HepG2 (cell line): Measurements from ENCODE around the gene WDR41. TPM values are rescaled to one million over a fixed set of nuclear protein-coding genes. Genes with fewer than 3 reads are reported as not detected.

Source experiments
- CBX2 ChIP-seq, 2 experiments: fragments of 200-600 bp in 1 of 2; sonication (generic); formaldehyde crosslinking in 1 of 2; IDR thresholded peaks; 2 replicates each; pipeline versions ENCODE4 v1.7.0 to v1.8.1; 2018 to 2022; ENCODE audit warnings: low read depth in 2 of 2, low read length in 1 of 2, mild to moderate bottlenecking in 1 of 2, missing genetic modification reagents in 1 of 2
- EED ChIP-seq: sonication (generic); formaldehyde crosslinking; IDR thresholded peaks from 2 replicates; pipeline ENCODE4 v1.5.0; 2020; ENCODE audit warnings: mild to moderate bottlenecking, missing genetic modification reagents
- GPBP1L1 ChIP-seq: sonication (generic); formaldehyde crosslinking; IDR thresholded peaks from 2 replicates; pipeline ENCODE4 v1.5.0; 2020; ENCODE audit warnings: mild to moderate bottlenecking, missing genetic modification reagents
- HMGXB4 ChIP-seq, 2 experiments: sonication (generic) in 1 of 2; formaldehyde crosslinking in 1 of 2; IDR thresholded peaks; 2 replicates each; pipeline versions ENCODE4 v1.4.0 to v1.6.1; 2018 to 2020; ENCODE audit warnings: missing genetic modification reagents in 2 of 2, borderline replicate concordance in 1 of 2, low read depth in 1 of 2, mild to moderate bottlenecking in 1 of 2, missing biosample characterization in 1 of 2
- HNRNPH1 ChIP-seq: fragments of 200-400 bp; formaldehyde crosslinking; optimal IDR thresholded peaks from 2 replicates; pipeline ENCODE3; 2017; ENCODE audit warnings: mild to moderate bottlenecking, low read depth, low read length
- HOMEZ ChIP-seq: IDR thresholded peaks from 2 replicates; pipeline ENCODE4 v1.6.1; 2016; ENCODE audit warnings: low read depth
- MBNL3 ChIP-seq: fragments of 250-450 bp; sonication (Bioruptor Pico); conservative IDR thresholded peaks from 2 replicates; pipeline ENCODE4 v1.8.0; 2022; ENCODE audit warnings: mild to moderate bottlenecking, inconsistent platforms
- MEIS1 ChIP-seq: sonication (generic); formaldehyde crosslinking; IDR thresholded peaks from 2 replicates; pipeline ENCODE4 v1.9.0; 2021; ENCODE audit warnings: mild to moderate bottlenecking, missing genetic modification reagents, moderate library complexity, borderline replicate concordance
- MTA1 ChIP-seq: sonication (generic); formaldehyde crosslinking; IDR thresholded peaks from 2 replicates; pipeline ENCODE4 v1.4.0; 2020; ENCODE audit warnings: missing genetic modification reagents, mild to moderate bottlenecking, borderline replicate concordance
- NR3C1 ChIP-seq: sonication (generic); formaldehyde crosslinking; IDR thresholded peaks from 2 replicates; pipeline ENCODE4 v1.4.0; 2020; ENCODE audit warnings: missing genetic modification reagents
- PCBP2 ChIP-seq: fragments of 200-400 bp; formaldehyde crosslinking; optimal IDR thresholded peaks from 2 replicates; pipeline ENCODE3; 2018; ENCODE audit warnings: low read length, low read depth; ENCODE audit not compliant: poor library complexity, severe bottlenecking
- SETDB1 ChIP-seq: sonication (generic); formaldehyde crosslinking; IDR thresholded peaks from 2 replicates; pipeline ENCODE4 v1.5.1; 2020; ENCODE audit warnings: missing genetic modification reagents, mild to moderate bottlenecking, borderline replicate concordance
- SP1 ChIP-seq, 2 experiments: fragments of 450-650 bp in 1 of 2; sonication (generic) in 1 of 2; formaldehyde crosslinking in 1 of 2; IDR thresholded peaks; 2 replicates each; pipeline versions ENCODE4 v1.4.0 to v1.6.1; 2016 to 2020; ENCODE audit warnings: missing genetic modification reagents in 1 of 2
- SPEN ChIP-seq: sonication (generic); formaldehyde crosslinking; IDR thresholded peaks from 2 replicates; pipeline ENCODE4 v1.5.1; 2020; ENCODE audit warnings: low read depth, mild to moderate bottlenecking, missing genetic modification reagents
- YEATS4 ChIP-seq: sonication (generic); formaldehyde crosslinking; IDR thresholded peaks from 2 replicates; pipeline ENCODE4 v1.4.0; 2020; ENCODE audit warnings: missing genetic modification reagents, borderline replicate concordance
- ZBTB14 ChIP-seq: sonication (generic); formaldehyde crosslinking; IDR thresholded peaks from 2 replicates; pipeline ENCODE4 v1.4.0; 2020; ENCODE audit warnings: missing genetic modification reagents
- ZNF251 ChIP-seq: sonication (generic); formaldehyde crosslinking; IDR thresholded peaks from 2 replicates; pipeline ENCODE4 v1.9.0; 2021; ENCODE audit warnings: mild to moderate bottlenecking, missing genetic modification reagents
- ZNF33B ChIP-seq: sonication (generic); formaldehyde crosslinking; IDR thresholded peaks from 2 replicates; pipeline ENCODE4 v1.5.1; 2020; ENCODE audit warnings: mild to moderate bottlenecking, missing genetic modification reagents
- ZNF660 ChIP-seq: sonication (generic); formaldehyde crosslinking; IDR thresholded peaks from 2 replicates; pipeline ENCODE4 v1.5.1; 2020; ENCODE audit warnings: mild to moderate bottlenecking, low read depth, missing genetic modification reagents, borderline replicate concordance
- ZNF777 ChIP-seq: sonication (generic); formaldehyde crosslinking; IDR thresholded peaks from 2 replicates; pipeline ENCODE4 v1.4.0; 2020; ENCODE audit warnings: missing genetic modification reagents
- polyA plus RNA-seq, 8 experiments: library from polyadenylated mRNA; depleted of rRNA in 3 of 8; stranded (reverse) in 7 of 8; unstranded in 1 of 8; fragments of >200 nt; fragmentation: Illumina TruSeq in 4 of 8; extraction: Trizol in 4 of 8; gene quantifications; 2 replicates each; pipeline versions ENCODE4 v1.2.1 to v1.2.3, GENCODE V29; 2011 to 2016; ENCODE audit warnings: low read depth in 4 of 8, missing spikeins in 1 of 8, mixed read lengths in 1 of 8; ENCODE audit not compliant: insufficient read depth in 1 of 8
- total RNA-seq, 5 experiments: library from RNA; depleted of rRNA; stranded (reverse); fragments of >200 nt; fragmentation: Illumina TruSeq; extraction: Trizol; gene quantifications; 2 replicates each; pipeline ENCODE4 v1.2.3, GENCODE V29; 2016; ENCODE audit warnings: low read depth in 1 of 5

WDR41 gene
- total and polyA plus RNA-seq, 2 of the 13 experiments (the other 11 are each of a cell fraction or from before 2014, with no cell fraction given) = 18.9 to 39.3 TPM

GRCh38 chr5:77491783-77492652 is at the start of gene WDR41 (continued):
- TF ChIP-seq SP1 (IDR thresholded peaks at IDR 0.05) = no peak
- TF ChIP-seq SP1 (CRISPR knock-in tag; IDR thresholded peaks at IDR 0.05) = no peak
- TF ChIP-seq PCBP2 = no peak
- 0 out of 2 replicates have a peak, but pooled peaks have one; percentile 58 for TF ChIP-seq MEIS1
- TF ChIP-seq EED (CRISPR knock-in tag) = peak; percentile 73; the same call in 1 of the 2 replicates
- no peak for TF ChIP-seq HNRNPH1
- TF ChIP-seq SPEN (CRISPR knock-in tag) = peak; percentile 86
- no peak for TF ChIP-seq GPBP1L1 (CRISPR knock-in tag)
- TF ChIP-seq HMGXB4 (CRISPR knock-in tag; IDR thresholded peaks at IDR 0.05; ENCODE audit: borderline replicate concordance in 1 of 2, low read depth in 1 of 2) = peak; percentile 95 to 96
- no peak; the same call in 1 of the 2 replicates for TF ChIP-seq ZNF33B (CRISPR knock-in tag)
- peak; percentile 82 for TF ChIP-seq HOMEZ (CRISPR knock-in tag)
- TF ChIP-seq MTA1 (CRISPR knock-in tag) = peak; percentile 24; the same call in 1 of the 2 replicates
- no peak for TF ChIP-seq NR3C1 (CRISPR knock-in tag)
- peak; percentile 85 for TF ChIP-seq YEATS4 (CRISPR knock-in tag)
- no peak for TF ChIP-seq CBX2 (IDR thresholded peaks at IDR 0.05; ENCODE audit: low read depth, low read length)
- no peak; the same call in 1 of the 2 replicates for TF ChIP-seq CBX2 (CRISPR knock-in tag; IDR thresholded peaks at IDR 0.05; ENCODE audit: low read depth)
- no peak for TF ChIP-seq ZNF660 (CRISPR knock-in tag)
- TF ChIP-seq ZNF251 (CRISPR knock-in tag) = no peak
- TF ChIP-seq ZNF777 (CRISPR knock-in tag) = peak; percentile 97
- no peak for TF ChIP-seq MBNL3 (CRISPR knock-in tag)
- peak; percentile 91 for TF ChIP-seq ZBTB14
- no peak for TF ChIP-seq SETDB1 (CRISPR knock-in tag)
